ENCODE data around the gene NRP2. TPM values are rescaled to one million over a fixed set of nuclear protein-coding genes. Genes with fewer than 3 reads are reported as not detected.

NRP2 gene
- total RNA-seq, 1 experiment from 2014 or later = 10.3 TPM

DNA sequence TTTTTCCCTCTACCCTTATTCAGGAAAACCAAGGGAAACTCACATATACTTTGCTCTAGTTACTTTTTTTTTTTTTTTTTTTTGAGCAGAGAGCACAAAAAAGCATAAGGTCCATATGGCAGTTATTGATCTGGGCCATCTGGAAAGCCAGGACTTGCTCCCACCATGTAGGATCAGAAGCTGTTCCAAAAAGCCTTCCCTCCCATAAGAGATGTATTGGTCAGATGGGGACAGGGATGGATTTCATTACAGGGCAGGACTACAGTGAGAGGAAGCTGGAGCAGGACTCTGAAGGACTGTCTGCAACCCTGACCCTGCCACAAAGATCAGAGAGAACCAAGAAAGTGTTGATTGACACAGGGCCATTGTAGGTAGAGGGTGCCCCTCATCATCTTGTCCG, 57.3 kb downstream of the NRP2 start:
- no peaks in the 10 kb centered on the region for H3K27me3 Mint-ChIP-seq (ENCODE audit: insufficient read depth, unreplicated experiment)
- peaks cover 5% of the 10 kb centered on the region for H3K4me1 Mint-ChIP-seq (ENCODE audit: insufficient read depth, unreplicated experiment)
- BruUV-seq (replicated peaks) = no TSS peak
- H3K4me3 Mint-ChIP-seq (ENCODE audit: unreplicated experiment) = no peak overlapping the region
- ChIA-PET CTCF (interaction anchor here (0.5 to 1.4 kb wide), 4 partner anchors 16 to 209 kb away, joined by 3 to 5 read pairs (median 3); partner anchors contain the start of gene NRP2), POLR2A (no interaction called here)
- H3K9me3 Mint-ChIP-seq (ENCODE audit: unreplicated experiment) = no peaks in the 10 kb centered on the region
- no peak for DNase-seq (ENCODE audit: unreplicated experiment)
- no peaks in the 10 kb centered on the region for H3K36me3 Mint-ChIP-seq (ENCODE audit: insufficient read depth, unreplicated experiment)
- intact Hi-C loops (cut with micrococcal nuclease) = no loop called here
- TF ChIP-seq, protein P1, sequence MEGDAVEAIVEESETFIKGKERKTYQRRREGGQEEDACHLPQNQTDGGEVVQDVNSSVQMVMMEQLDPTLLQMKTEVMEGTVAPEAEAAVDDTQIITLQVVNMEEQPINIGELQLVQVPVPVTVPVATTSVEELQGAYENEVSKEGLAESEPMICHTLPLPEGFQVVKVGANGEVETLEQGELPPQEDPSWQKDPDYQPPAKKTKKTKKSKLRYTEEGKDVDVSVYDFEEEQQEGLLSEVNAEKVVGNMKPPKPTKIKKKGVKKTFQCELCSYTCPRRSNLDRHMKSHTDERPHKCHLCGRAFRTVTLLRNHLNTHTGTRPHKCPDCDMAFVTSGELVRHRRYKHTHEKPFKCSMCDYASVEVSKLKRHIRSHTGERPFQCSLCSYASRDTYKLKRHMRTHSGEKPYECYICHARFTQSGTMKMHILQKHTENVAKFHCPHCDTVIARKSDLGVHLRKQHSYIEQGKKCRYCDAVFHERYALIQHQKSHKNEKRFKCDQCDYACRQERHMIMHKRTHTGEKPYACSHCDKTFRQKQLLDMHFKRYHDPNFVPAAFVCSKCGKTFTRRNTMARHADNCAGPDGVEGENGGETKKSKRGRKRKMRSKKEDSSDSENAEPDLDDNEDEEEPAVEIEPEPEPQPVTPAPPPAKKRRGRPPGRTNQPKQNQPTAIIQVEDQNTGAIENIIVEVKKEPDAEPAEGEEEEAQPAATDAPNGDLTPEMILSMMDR (IDR thresholded peaks at IDR 0.05; ENCODE audit: unreplicated experiment) = no peak
- no peak overlapping the region for H3K27ac Mint-ChIP-seq (ENCODE audit: low read depth, unreplicated experiment)

DNA sequence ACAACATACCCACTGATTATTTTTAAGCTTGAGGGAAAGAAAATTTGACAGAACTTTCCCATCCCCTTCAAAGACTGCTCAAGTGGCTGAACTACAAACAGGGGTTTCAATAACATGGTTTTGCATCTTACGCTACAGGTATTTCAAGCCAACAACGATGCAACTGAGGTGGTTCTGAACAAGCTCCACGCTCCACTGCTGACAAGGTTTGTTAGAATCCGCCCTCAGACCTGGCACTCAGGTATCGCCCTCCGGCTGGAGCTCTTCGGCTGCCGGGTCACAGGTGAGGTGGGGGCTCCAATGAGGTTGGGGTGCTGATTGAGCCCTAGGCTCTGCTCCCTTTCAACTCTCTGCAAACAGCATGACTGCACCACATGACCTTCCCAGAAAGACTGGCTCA, 58.1 kb downstream of the NRP2 start:
- ChIA-PET CTCF (interaction anchor here (0.8 to 1.4 kb wide), 5 partner anchors 28 to 208 kb away, joined by 3 to 4 read pairs (median 3); partner anchors contain the start of gene NRP2), POLR2A (no interaction called here)
- Mint-ChIP-seq H3K27me3 (ENCODE audit: insufficient read depth, unreplicated experiment) (no peaks in the 10 kb centered on the region), H3K4me3 (ENCODE audit: unreplicated experiment) (no peak overlapping the region), H3K27ac (ENCODE audit: low read depth, unreplicated experiment) (no peak overlapping the region), H3K36me3 (ENCODE audit: insufficient read depth, unreplicated experiment) (no peaks in the 10 kb centered on the region), H3K9me3 (ENCODE audit: unreplicated experiment) (no peaks in the 10 kb centered on the region), H3K4me1 (ENCODE audit: insufficient read depth, unreplicated experiment) (peaks cover under 1% of the 10 kb centered on the region)
- TF ChIP-seq, protein P1 (IDR thresholded peaks at IDR 0.05; ENCODE audit: unreplicated experiment) = no peak
- DNase-seq (ENCODE audit: unreplicated experiment) = no peak
- intact Hi-C loops (cut with micrococcal nuclease) = no loop called here
- no TSS peak for BruUV-seq (replicated peaks)

DNA sequence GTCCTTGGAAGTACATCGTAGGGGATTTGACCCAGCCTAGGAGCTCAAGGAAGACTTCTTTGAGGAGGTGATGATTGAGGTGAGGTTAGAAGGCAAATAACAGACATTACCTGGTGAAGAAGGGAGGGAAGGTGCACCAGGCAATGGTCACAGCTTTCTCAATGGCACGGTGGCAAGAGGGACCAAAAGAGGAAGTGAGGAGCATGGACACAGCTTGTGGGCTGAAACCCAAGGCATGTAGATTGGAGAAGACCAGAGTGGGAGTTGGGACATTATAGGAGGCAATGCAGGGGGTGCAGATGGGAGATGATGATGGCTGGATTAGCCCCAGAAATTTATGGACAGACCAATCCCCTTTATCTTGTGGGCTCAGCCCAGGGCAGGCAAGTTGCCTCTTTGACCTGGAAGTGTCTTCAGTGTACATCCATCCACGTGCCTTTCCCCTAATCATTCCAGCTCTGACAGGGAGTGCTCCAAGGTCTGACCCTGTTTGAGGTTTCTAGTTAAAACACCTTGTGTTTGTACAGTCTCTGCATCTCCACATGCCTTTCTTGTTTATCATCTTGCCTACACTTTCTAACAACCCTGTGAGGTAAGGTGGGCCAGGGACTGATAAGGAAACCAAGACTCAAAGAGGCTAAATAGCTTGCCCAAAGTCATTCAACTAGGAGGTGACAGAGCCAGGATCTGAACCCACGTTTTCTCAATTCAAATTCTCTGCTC, 59.1 kb downstream of the NRP2 start:
- H3K4me3 Mint-ChIP-seq (ENCODE audit: unreplicated experiment) = no peak overlapping the region
- H3K4me1 Mint-ChIP-seq (ENCODE audit: insufficient read depth, unreplicated experiment) = peaks cover 9% of the 10 kb centered on the region
- POLR2A ChIA-PET = no interaction called here
- H3K36me3 Mint-ChIP-seq (ENCODE audit: insufficient read depth, unreplicated experiment) = no peaks in the 10 kb centered on the region
- no peak overlapping the region for H3K27ac Mint-ChIP-seq (ENCODE audit: low read depth, unreplicated experiment)
- BruUV-seq (replicated peaks) = no TSS peak
- intact Hi-C loops (cut with micrococcal nuclease) = no loop called here
- no peak for DNase-seq (ENCODE audit: unreplicated experiment)
- TF ChIP-seq, protein P1 (IDR thresholded peaks at IDR 0.05; ENCODE audit: unreplicated experiment) = no peak
- no peaks in the 10 kb centered on the region for H3K9me3 Mint-ChIP-seq (ENCODE audit: unreplicated experiment)
- no peaks in the 10 kb centered on the region for H3K27me3 Mint-ChIP-seq (ENCODE audit: insufficient read depth, unreplicated experiment)
- CTCF ChIA-PET = interaction anchor here (0.7 to 1.5 kb wide), 6 partner anchors 15 to 207 kb away, joined by 3 to 5 read pairs (median 3); no protein-coding TSS in a partner anchor

DNA sequence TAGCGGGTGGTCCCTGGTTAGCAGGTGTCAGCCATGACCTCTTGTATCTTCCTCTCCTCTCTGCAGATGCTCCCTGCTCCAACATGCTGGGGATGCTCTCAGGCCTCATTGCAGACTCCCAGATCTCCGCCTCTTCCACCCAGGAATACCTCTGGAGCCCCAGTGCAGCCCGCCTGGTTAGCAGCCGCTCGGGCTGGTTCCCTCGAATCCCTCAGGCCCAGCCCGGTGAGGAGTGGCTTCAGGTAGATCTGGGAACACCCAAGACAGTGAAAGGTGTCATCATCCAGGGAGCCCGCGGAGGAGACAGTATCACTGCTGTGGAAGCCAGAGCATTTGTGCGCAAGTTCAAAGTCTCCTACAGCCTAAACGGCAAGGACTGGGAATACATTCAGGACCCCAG, 60.8 kb downstream of the NRP2 start:
- TF ChIP-seq, protein P1 (IDR thresholded peaks at IDR 0.05; ENCODE audit: unreplicated experiment) = no peak
- no peaks in the 10 kb centered on the region for H3K9me3 Mint-ChIP-seq (ENCODE audit: unreplicated experiment)
- H3K27me3 Mint-ChIP-seq (ENCODE audit: insufficient read depth, unreplicated experiment) = no peaks in the 10 kb centered on the region
- no peak overlapping the region for H3K4me3 Mint-ChIP-seq (ENCODE audit: unreplicated experiment)
- peaks cover 20% of the 10 kb centered on the region for H3K4me1 Mint-ChIP-seq (ENCODE audit: insufficient read depth, unreplicated experiment)
- no peak overlapping the region for H3K27ac Mint-ChIP-seq (ENCODE audit: low read depth, unreplicated experiment)
- no TSS peak for BruUV-seq (replicated peaks)
- ChIA-PET CTCF (interaction anchor here (0.7 to 0.8 kb wide), 2 partner anchors 34 to 182 kb away, joined by 3 read pairs; no protein-coding TSS in a partner anchor), POLR2A (interaction anchor here (0.5 kb wide), 1 partner anchor 55 kb away, joined by 3 read pairs; no protein-coding TSS in a partner anchor)
- no peak for DNase-seq (ENCODE audit: unreplicated experiment)
- H3K36me3 Mint-ChIP-seq (ENCODE audit: insufficient read depth, unreplicated experiment) = no peaks in the 10 kb centered on the region
- intact Hi-C loops (cut with micrococcal nuclease) = no loop called here

Data from MCF 10A (cell line).